ENCODE data around the gene FETUB.

Gene FETUB

GRCh38 chr3:186643493-186643892, 3.3 kb downstream of the FETUB start:
- H3K4me3 ChIP-seq (replicated peaks in 1 of 2; ENCODE audit: low read depth in 2 of 2, low read length in 2 of 2): no peak overlapping the region

GRCh38 chr3:186644683-186645082, 4.5 kb downstream of the FETUB start:
- H3K4me3 ChIP-seq (replicated peaks in 1 of 2; ENCODE audit: low read depth in 2 of 2, low read length in 2 of 2): no peak overlapping the region
- DNase-seq (ENCODE audit: low read depth in 2 of 2): no peak
- no peak for TF ChIP-seq CTCF (IDR thresholded peaks at IDR 0.05; ENCODE audit: low read depth, low read length)

More at GRCh38 chr3:186643493-186643892, 3.3 kb downstream of the FETUB start:
- TF ChIP-seq CTCF (IDR thresholded peaks at IDR 0.05; ENCODE audit: low read depth, low read length): no peak
- DNase-seq (ENCODE audit: low read depth in 2 of 2): no peak

- DNase-seq (ENCODE audit: low read depth in 2 of 2): no peak
- no peak overlapping the region for H3K4me3 ChIP-seq (replicated peaks in 1 of 2; ENCODE audit: low read depth in 2 of 2, low read length in 2 of 2)
- TF ChIP-seq CTCF (IDR thresholded peaks at IDR 0.05; ENCODE audit: low read depth, low read length): no peak
Observed at GRCh38 chr3:186646106-186646505, 5.9 kb downstream of the FETUB start.

GRCh38 chr3:186646841-186647240, 6.6 kb downstream of the FETUB start:
- no peak for TF ChIP-seq CTCF (IDR thresholded peaks at IDR 0.05; ENCODE audit: low read depth, low read length)
- no peak overlapping the region for H3K4me3 ChIP-seq (replicated peaks in 1 of 2; ENCODE audit: low read depth in 2 of 2, low read length in 2 of 2)
- no peak for DNase-seq (ENCODE audit: low read depth in 2 of 2)

- DNase-seq (ENCODE audit: low read depth in 2 of 2): no peak
- no peak for TF ChIP-seq CTCF (IDR thresholded peaks at IDR 0.05; ENCODE audit: low read depth, low read length)
- H3K4me3 ChIP-seq (replicated peaks in 1 of 2; ENCODE audit: low read depth in 2 of 2, low read length in 2 of 2): no peak overlapping the region
Observed at GRCh38 chr3:186648851-186649250, 8.7 kb downstream of the FETUB start.

GRCh38 chr3:186651678-186652215, 11.5 kb downstream of the FETUB start:
- H3K4me3 ChIP-seq (replicated peaks in 1 of 2; ENCODE audit: low read depth in 2 of 2, low read length in 2 of 2): no peak overlapping the region
- no peak for TF ChIP-seq CTCF (IDR thresholded peaks at IDR 0.05; ENCODE audit: low read depth, low read length)
- no peak for DNase-seq (ENCODE audit: low read depth in 2 of 2)

- DNase-seq (ENCODE audit: low read depth in 2 of 2): no peak
- no peak overlapping the region for H3K4me3 ChIP-seq (replicated peaks in 1 of 2; ENCODE audit: low read depth in 2 of 2, low read length in 2 of 2)
- no peak for TF ChIP-seq CTCF (IDR thresholded peaks at IDR 0.05; ENCODE audit: low read depth, low read length)
Observed at GRCh38 chr3:186653080-186653707, 13.0 kb downstream of the FETUB start.

Measured in cardiac fibroblast (primary cell).